ENCODE data around the gene TRIM44.

DNA sequence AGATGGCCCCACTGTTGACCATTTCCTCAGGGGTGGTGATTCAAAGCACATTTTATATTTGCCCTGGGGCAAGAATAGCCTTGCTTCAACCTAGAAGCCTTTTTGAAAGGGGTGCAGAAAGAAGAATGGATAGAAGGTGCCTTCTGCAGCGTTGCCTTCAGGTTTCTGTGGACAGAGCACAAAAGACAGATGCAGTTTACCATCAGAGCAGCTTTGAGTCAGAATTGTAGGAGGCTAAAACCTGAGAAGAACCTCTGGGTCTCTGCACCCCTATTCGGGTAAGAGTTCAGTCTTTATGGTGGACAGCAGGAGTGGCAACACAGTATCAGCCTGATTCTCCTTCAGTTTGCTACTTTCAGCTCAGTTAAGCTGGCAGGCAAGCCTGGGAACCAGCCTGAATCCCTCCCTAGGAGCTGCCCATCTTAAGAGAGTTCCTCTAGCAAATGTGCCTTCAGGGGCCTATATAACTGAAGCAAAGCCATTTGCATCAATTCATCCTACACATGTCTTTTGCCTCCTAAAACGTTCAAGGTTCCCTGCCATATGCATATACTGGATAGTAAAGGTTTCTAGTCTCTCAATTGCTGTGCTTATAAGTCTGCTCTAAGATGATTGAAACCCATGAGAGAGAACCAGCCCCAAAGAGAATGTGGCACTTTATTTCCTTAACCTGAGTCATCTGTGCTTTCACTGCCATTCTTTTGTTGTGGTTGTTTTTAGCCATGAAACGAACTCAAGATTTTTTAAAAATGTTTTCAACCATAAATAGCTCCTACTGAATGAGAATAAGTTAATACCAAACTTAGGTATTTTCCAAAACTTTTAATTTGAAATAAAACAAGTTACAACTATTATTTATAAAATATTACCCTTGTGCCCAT is 123.0 kb downstream of the TRIM44 start:
- no peak for TF ChIP-seq CTCF (IDR thresholded peaks at IDR 0.05; ENCODE audit: low read depth, low read length)
- TF ChIP-seq MAX (IDR thresholded peaks at IDR 0.05; ENCODE audit: low read depth, low read length), result no peak
- TF ChIP-seq POLR2A (IDR thresholded peaks at IDR 0.05; ENCODE audit: extremely low read depth, insufficient read length), result no peak
- no peak for TF ChIP-seq MYC (IDR thresholded peaks at IDR 0.05; ENCODE audit: low read depth, low read length)
